UCSD-AML1 (cell line): ENCODE results near the gene MRPL53.
"Not testable (repeated sequence)": the region's sequence is repeated elsewhere in the genome, so short reads cannot be mapped to it uniquely, and the experiment has no call there.

Experiments
- DNase-seq: peaks from one replicate; lab custom pipeline; 2025; ENCODE audit not compliant: unreplicated experiment; lab: John Stamatoyannopoulos, UW

The MRPL53 gene

DNA sequence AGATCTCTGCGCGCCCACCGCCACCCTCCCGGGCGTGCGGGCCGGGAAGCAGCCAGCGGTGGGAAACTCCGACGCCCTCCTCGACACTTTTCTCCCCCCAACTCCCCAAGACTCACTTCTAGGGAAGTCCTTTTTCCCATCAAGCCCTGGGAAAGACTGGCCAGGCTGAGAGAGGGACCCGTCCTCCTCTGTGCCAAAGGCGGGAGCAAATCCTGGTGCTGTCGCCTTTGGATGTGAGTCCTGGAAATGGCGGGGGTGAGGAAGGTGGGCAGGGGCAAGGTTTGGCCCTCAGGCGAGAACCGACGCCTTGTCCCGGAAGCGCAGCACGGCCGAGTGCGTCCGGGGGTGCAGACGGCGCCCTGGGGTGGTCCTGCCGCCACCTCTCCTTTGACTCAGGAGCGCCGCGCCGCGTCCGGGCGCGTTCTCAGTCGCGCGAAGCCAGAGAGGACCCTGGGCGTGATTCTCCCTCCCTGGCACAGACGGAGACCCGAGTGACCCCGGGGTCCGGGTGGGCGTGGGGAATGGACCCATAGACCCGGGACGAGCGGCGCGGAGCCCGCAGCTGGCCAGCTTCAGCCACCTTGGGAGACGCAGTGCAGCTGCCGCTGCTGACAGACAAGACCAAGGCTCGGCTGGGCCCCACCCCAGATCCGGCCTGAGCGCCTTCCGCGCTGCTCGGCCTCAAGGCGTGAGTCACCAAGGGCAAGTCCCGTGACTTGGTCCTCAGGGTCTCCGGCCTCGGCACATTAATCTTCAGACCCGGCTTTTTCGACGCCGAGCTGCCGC, 30.4 kb upstream of the MRPL53 start:
- DNase-seq, result peak; percentile 86

DNA sequence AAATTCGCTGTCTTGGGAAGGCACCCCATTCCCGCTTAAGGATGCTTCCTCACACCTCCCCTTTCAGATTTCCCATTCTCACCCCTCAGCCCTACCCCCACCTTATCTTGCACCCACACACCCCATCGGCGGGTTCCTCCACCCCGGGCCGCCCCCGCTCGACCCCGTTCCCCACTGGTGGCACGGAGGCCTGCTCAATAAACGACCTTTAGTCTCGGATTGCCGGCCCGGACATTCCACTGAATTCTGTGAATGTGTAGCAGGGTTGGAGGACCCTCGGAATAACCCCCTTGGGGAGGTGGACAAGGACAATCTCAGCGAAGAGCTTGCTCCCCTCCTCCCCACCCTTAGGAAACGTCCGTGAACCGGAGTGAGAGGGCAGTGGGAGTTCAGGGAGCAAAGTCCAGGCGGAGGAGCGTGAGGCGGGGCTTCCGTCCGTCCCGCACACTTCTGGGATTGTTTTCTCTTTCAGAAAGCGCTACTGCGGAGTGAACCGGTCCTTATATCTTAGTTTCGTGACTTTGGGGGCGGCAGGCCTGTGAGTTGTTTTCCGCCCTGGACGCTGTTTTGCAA, 29.8 kb upstream of the MRPL53 start:
- DNase-seq, result no peak

DNA sequence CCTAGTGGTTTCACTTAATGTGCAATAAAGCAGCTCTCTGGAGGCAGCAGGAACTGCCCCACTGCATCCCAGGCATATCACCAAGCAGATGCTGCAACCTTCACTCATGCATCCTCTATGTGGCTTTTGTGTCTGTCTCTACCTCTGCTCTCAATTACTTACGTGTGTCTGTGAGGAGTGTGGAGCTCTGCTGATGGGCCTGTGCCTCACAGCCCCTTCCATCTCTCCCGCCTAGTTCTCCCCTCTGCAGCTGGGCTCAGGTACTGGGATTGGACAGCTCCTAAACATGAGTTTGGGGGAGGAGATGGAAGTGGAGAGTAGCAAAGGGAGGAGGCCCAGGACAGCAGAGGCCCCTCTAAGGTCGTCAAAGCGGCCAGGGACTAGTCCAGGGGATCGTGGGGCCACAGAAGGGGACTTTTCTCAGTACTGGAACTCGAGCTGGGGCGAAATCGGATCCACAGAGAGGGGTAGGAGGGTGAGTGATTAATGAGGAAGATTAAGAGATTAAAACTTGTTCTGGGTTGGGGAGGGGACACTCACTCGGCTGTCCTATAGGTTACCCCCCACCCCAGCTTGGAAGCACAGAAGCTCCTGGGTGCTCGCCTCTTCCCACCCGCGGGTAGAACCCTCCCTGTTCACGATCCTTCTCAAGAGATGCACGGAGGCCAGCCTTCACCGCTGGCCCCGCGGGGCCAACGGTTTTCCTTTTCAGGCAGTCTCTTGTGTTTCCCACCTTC, 29.0 kb upstream of the MRPL53 start:
- no peak for DNase-seq

DNA sequence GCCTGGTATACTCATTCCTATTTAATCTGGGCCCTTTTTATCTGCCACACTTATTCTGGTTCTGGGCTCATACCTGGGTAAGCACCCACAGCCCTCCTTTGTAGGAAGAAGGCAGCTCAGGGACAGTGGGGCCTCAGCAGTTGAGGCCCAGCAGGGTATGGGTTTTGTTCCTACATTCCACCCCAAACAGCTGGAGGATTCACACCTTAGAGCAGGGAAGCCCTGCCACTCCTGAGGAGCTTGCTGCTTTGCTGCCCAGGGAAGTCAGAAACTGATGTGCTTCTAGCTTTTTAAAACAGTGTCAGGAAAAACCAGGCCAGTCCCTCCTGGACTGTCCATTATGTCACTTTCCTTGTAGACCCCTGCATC, 28.1 kb upstream of the MRPL53 start:
- no peak for DNase-seq

DNA sequence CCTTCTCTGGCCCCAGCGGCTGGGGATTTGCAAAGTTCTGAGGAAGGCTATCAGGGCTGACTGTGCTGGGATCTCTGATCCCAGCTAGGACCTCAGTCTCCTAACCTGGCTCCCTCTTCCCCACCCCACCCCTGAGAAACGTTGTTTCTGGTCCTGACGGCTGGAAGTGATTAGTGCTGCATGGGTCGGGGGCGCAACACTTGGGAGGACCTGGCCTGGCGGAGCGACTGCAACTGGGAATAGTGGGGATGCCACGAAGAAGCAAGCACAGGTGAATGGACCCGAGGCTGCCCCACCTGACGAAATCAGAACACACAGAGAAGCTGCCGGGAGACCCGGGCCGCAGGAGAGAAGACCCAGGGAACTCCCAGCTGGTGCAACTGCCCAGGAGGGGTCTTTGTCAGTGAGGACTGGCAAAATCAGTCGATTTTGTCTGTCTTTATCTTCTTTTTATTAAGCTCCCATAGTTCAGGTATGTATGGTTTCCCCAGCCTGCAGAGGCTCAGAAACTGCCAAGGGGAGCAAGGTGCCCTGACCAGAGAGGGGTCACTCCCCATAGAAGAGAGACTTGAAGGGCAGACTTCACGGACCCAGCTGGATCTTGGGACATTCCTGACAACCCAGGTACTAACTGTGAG, 27.6 kb upstream of the MRPL53 start:
- DNase-seq, result no peak

DNA sequence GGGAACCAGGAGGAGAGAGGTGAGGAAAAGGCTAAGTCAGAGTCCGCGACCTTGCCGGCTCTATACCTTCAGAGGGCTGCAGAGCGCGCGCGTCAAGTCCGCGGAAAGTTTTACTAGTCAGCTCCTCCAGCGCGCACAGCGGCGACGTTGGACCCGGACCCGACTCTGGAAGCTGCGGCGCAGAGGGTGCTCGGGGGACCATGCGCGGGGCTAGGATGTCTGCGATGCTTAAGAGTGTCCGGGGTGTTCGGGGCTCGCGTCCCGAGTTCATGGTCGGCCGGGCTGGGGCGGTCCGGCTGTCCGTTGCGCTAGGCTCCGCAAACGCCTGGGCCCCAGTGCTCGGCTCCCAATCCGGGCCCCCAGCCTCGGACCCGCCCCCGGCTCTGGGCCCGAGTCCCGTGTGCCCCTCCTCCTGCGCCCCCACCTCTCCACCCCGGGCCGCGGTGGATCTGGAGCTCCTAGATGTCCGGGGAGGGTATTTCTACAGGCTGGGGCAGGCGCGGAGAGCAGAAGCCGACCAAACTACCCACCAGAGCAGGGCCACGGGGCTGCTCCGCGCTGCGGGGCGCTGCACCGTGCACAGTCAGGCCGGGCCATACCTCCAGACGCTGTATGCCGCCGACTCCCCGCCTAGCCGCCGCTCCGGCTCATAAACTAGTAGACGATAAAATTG, 26.9 kb upstream of the MRPL53 start, which contains the start of gene LBX2:
Gene LBX2 (minus strand): TSS at position 337 of the 673 bp plus-strand sequence. CDS start 66 bp downstream, at position 271.
- no peak for DNase-seq

DNA sequence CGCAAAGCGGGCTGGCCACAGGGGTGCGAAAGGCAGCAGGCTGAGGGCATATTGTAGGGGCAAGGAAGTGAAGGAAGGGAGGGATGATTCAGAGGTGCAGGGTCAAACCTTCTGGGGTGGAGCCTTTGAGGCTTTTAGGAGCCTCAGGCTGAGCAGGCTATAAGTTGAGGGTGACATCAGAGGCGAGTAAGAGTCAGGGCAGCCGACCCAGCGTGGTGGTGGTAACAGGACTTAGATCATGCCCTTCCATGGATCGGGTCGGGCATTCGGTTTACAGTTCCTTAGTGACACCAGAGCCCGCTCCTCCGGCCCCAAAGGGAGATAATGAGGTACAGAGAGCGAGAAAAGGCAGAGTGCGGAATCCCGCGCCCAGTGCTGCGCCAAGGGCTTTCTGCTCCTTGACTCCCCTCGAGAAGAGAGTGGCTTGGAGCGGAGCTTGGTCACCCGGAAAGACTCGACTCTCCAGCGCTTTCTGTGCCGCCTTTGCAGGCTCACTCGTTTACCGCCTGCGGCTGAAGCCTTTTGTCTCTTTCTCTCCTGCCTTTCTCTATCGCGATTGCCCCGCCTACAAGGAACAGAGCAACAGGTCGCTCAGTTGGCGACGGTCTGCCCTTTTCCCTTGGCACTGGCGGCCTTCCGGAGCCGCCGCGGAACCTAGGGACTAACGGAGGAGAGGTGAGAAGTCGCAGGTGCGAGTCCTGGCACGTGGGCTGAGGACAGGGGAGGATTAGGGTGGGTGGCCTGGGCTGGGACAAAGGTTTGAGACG, 26.2 kb upstream of the MRPL53 start:
- no peak for DNase-seq

DNA sequence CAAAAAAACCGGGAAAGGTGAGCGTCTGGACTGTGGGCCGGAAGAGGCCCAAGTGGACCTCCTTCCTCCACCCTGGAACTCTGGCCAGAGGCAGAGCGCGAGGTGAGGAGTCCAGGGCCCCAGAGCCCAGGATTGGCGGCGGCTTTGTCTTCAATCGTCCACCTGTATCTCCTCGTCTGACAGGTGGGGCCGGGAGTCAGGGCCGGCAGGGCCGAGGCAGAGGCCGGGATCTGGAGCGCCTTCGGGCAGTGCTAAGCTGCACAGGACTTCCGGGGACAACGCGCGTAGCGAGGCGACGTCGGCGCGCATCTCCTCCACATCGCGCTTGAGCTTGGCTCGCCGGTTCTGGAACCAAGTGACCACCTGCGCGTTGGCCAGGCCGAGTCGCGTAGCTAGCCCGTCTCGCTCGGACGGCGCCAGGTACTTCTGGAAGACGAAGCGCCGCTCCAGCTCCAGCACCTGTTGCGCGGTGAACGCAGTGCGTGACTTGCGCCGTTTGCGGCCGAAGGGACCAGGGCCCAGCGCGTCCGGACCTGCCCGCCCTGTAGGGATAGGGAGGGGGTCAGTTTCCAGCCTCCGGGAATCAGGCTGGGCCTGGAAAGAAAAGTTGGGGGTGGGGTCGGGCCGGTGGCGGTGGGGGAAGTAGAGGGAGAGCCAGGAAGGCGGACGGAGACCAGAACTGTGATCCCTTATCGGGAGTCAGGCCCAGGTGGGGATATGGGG, 25.5 kb upstream of the MRPL53 start:
- DNase-seq, result no peak

DNA sequence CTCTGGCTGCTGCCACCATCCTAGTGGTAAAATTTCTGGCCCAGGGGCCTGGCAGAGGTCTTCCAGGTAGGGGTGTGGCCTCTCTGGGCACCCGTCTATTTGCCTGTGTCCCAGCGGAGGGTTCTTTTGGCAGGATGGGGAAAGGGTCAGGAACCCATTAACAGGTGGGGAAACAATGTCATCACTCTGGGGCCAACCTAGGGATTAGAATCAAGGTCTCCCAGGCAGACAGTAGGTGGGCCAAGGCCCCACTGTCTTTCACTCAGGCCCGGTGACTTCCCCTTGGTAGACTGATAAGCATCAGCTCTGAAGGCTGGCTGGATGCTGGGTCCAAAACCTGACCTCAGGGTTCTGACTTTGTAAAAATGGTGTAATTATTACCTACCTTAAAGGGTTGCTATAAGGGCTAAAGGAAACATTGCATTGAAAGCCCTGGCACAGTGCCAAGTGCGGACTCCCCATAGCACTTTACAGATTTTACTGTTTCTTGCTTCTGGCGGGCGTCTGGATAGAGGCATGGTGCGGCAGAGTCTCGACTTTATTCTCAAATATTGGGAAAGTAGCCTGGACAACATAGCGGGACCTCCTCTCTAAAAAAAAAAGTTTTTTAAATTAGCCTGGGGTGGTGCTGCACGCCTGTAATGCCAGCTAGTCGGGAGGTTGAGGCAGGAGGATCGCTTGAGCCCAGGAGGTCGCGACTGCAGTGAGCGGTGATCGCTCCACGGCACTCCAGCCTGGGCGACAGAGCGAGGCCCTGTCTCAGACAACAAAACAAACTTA, 24.7 kb upstream of the MRPL53 start:
- DNase-seq, result no peak

DNA sequence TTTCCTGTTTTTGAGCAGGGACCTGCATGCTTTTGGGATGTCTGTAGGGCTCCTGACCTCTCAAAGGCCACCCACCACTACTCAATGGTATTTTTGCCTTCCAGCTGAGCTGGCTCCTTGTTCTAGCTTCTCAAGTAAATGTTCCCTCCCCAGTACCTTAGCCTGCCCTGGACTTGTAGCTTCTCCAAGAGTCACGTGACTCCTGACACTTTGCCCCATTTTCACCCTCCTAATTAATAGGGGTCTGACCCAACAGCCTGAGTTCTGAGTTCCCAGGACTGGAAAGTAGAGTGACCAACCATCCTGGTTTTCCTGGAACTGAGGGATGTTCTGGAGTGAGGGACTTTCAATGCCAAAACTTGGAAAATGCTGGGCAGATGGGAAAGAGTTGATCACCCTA, 23.0 kb upstream of the MRPL53 start:
- no peak for DNase-seq

DNA sequence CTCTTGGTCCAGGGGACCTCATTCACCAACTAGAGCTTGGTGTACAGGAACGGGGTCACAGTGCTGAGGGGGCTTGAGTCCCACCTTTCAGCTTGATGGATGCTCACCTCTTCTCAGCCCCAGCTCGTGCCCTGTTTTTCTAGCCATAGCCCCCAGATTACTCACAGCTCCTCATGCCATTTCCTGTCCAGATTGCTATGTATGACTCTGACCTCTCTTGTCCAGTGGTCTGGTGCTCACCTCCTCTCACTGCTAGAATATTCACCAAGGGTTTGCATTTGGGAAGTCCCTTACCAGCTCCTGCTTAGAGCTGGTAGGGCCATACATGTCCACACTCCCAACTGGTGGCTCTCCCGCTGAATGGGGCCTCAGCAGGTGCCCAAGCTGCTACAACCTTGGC, 21.1 kb upstream of the MRPL53 start:
- no peak for DNase-seq

DNA sequence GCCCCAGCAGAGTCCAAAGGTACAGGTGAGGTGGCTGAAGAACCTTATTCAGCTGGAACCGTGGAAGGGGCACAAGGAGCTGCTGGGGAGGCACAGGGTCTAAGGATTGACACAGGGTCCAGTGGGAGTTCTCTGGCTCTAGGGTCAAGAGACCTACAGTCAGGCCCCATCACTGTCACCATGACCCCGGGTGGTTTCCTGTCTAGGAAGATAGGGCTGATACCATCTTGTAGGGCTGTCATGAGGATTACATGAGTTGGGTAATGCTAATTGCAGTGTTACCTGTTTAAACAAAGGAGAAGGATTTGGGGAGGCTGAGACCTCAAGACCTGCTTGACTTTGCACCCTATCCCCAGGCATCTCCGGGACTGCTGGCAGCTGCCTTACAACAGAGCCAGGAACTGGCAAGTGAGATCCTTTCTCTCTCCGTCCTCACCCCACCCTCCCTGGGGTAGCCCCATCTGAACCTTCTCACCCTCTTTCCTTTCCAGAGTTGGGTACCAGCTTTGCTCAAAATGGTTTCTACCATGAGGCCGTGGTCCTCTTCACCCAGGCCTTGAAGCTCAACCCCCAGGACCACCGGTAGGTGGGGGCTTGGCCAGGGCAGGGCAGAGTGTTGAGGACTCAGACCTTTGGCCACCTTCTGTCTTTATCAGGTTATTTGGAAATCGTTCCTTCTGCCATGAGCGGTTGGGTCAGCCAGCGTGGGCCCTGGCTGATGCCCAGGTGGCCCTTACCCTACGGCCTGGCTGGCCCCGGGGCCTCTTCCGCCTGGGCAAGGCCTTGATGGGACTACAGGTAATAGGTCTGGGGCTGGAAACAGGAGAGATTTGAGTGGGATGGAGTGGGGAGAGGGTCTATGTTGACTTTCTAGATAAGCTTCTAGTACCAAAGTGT, 19.4 kb upstream of the MRPL53 start:
- no peak for DNase-seq

DNA sequence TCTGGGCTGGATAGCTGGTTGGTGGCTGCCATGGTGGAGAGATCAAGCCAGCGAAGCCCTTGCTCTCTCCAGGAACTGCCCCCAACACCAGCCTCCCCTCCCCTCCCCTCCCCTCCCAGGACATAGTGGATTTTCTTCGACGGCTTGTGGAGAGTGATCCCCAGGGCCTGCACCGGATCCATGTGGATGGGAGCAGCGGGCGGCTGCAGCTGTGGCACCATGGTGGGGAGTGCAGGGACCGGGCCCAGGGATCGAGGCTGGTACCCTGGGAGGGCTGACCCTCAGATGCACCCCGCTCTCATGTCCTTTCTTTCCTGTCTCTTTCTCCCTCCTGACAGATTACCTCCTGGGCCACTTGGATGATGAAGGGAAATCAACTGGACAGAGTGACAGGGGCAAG, 17.4 kb upstream of the MRPL53 start:
- DNase-seq, result no peak

DNA sequence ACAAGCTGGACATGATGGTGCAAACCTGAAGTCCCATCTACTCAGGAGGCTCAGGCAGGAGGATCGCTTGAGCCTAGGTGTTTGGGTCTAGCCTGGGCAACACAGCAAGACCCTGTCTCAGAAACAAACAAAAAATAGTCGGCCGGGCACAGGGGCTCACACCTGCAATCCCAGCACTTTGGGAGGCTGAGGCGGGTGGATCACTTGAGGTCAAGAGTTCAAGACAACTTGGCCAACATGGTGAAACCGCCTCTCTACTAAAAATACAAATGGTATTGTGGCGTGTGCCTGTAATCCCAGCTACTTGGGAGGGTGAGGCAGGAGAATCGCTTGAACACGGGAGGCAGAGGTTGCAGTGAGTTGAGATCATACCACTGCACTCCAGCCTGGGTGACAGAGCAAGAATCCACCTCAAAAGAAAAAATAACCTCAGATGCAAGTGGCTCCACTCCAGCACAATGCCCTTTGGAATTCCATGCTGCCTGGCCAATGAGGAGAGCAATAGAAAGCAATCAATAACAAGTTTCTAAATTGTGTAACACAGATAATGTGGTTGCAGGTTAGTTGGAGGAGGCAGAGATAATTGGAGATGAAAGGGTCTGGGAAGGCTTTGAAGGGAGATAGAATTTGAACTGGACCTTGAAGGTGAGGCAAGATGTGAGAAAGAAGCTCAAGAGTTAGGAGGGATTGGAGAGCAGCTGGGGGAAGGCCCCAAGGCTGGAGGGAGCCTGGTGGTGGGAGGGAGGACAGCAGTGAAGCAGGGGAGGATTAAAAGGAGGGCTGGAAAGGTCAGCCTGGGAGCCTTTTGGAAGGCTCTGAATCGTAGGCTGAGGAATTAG, 16.4 kb upstream of the MRPL53 start:
- DNase-seq, result no peak

DNA sequence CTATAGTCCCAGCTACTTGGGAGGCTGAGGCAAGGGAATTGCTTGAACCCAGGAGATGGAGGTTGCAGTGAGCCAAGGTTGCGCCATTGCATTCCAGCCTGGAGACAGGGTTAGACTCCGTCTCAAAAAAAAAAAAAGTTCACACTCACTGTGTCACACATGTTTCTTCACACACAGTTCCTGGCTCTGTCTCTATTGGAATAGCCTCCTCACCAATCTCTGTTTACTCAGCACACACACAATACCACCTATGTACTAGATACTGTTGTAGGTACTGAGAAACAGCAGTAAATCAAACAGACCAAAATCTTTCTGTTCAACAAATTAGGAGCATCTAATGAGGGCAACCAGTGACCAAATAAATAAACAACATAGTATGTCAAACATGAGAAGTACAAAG, 13.7 kb upstream of the MRPL53 start:
- no peak for DNase-seq

DNA sequence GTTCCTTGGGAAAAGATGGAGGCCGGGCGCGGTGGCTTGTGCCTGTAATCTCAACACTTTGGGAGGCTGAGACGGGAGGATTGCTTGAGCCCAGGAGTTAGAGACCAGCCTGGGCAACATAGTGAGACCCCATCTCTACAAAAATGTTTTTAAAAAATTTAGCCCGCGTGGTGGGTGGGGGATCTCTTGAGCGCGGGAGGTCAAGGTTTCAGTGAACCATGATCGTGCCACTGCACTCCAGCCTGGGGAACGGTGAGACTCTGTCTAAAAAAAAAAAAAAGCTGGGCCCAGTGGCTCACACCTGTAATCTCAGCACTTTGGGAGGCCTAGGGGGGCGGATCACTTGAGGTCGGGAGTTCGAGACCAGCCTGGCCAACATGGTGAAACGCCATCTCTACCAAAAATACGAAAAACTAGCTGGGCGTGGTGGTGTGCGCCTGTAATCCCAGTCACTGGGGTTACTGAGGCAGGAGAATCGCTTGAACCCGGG, 11.2 kb upstream of the MRPL53 start:
- not testable (repeated sequence) for DNase-seq
